Right forelimb (tissue), 1 donor: ENCODE results near the gene PARP1.

ENCODE experiments used
- DNase-seq: peaks from one replicate; pipeline ENCODE4 v3.0.0-alpha.2; 2018

The PARP1 gene

DNA sequence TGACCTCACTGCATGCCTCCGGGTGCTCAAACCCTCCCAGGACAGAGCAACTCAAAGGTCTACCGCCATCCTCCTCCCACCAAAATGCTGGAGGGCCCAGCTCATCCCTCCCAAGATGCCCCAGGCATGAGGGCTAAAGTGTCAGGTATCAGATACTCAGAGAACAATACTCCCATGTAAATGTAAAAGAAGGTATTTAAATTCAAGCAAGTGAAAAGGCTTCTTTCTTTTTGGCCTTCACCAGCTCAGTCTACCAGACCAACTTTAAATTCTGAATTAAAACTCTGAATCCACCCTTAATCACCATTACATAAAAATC lies 3.0 kb downstream of the PARP1 start:
- no peak for DNase-seq

DNA sequence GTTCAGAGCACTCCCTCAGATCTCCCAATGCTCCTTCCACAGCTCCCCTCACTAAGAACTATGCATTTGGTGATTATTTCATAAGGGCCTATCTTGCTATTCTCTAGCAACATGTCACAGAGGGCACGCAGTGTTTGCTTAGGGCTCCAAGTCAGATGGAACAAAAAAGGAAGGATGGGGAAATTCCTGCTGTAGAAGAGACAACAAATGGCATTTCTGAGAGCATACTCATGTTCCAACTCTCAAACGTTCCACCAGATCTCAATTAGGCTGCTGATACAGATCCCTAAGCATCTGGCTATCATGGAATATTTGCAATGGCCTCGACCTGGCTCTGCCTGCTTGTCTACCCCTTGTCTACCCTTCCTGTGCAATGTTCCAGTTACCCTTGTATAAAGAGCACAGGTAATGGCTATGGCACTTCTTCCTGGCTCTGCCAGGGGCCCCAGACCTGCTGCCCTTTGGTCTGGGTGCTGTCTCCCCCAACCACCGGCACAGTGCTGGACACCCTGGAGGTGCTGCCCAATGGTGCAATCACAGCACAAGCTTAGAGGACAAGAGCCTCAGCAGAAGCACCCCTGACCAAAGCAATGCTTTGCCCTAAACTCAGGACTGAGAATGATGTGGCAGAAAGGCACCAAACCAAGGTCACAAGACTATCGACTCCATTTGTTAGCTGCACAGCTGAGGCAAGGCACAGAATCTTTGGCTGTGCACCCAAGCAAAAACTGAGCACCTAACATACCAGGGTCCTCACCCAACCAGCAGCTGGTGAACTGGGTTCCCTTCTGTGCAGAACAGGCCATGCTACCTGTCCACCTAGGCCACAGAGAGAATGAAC lies 3.6 kb downstream of the PARP1 start:
- no peak for DNase-seq

DNA sequence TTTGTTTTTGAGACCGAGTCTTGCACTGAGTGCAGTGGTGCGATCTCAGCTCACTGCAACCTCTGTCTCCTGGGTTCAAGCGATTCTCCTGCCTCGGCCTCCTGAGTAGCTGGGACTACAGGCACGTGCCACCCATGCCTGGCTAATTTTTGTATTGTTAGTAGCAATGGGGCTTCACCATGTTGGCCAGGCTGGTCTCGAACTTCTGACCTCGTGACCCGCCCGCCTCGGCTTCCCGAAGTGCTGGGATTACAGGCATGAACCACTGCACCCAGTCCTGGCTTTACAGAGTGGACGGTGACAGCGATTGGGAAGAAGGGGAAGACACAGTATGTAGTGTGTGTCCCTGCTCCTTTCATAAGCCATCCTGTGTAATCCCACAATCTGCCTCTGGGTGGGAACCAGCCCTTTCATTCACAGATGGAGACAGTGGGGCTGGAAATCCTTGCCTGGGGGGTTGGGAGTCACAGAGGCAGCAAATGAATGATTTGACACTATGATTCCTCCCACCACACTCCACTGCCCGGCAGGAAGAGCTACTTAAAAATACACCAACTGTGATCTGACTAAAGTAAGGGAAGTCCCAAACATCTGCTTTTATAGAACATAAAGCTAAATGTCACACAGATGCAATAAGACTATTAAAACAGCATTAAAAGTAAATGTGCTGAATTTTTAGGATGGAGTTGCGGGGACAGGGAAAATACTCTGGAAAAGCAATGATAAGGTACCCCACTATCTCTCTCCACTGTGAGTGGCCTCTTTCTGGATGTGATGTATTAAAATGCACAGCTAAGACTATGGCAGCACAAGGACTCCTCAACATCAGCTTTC lies 4.5 kb downstream of the PARP1 start:
- no peak for DNase-seq

DNA sequence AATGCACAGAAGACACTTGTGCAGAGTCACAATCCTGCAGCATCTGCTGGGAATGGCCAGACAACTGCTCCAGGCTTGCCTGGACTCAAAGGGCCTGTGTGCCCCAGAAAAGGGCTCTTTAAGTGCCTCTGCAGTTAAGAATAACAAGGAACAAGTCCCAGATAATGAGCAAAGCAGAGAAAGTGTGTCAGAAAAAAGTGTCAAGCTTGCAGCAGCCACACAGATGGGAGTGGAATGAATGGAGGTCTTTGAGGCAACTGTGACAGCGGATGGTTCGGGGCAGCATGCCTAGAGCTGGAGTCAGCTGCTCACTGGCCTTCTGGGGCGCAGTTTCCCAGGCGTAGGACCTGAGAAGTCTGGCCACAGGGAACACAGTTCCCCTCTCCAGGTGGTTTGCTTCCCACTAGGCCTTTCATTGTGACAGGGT lies 5.1 kb downstream of the PARP1 start:
- no peak for DNase-seq

DNA sequence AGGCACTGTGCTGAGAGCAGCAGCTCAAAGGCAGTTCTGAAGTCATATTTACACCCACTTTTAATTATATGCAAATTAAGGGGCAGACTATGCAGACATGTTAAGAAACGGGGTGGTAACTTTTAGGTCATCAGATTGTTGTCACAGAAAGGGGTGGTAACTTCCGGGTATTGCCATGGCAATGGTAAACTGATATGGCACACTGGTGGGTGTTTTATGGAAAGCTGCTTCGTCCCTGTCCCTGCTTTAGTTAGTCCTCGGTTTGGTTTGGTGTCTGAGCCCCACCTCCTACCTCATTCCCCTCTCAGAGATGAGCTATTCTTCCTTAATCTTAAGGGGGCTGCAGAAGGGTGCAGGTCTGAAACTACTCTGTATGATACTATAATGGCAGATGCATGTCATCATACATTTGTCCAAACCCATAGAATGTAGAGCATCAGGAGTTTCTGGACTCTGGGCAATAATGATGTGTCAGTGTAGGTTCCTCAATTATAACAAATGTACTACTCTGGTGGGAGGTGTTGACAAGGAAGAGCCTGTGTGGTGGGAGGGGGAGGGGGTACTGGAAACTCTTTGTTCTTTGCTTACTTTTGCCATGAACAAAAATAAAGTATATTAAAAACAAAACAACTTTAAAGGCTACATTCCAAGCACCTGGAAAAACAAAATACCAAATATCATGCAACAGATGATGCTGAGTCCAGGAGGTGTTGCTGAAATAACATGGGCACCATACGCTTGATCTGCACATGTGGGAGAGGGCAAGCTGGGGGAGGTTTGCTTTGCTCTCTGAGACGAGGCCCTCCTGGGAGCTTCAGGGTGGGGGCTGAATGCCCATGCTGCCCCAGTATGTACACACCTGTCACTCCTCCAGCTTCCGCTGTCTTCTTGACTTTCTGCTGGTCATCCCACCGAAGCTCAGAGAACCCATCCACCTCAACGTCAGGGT lies 6.3 kb downstream of the PARP1 start:
- DNase-seq, result no peak

DNA sequence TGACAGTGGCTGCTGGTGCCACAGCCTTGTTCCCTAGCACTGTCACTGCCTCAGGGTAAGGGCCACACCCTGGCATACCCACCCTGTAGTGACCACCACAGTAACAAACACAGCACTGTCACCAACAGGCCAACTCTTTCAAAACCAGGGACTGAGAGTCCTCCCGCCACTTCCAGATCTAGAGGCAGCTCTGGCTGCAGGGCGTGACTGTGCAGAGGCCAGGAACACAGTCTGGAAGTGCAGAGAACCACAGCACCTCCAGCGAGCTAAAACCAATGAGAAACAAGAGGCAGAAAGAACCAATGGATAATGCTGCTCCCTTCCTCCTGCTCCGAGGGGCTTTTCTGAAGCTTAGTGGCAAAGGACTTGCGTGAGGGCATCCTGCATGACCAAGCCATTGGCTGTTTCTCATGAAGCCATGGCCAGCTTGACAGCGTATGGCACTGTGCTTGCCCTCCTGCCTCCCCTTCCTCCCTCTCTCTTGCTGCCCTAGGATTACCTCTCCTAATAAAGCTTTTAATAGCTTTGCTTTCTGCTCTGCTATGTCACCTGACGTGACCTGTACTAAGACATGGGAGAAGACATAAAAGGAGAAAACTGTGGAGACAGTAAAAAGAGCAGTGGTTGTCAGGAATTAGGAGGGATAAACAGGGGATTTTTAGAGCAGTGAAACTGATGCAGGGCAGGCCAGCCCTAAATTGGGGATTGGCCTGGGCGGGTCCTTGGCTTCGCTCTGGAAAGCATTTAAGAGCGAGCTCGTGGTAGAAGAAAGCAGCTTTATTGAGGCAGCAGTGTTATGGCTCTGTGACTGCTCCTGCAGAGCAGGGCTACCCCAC lies 7.2 kb downstream of the PARP1 start:
- no peak for DNase-seq

DNA sequence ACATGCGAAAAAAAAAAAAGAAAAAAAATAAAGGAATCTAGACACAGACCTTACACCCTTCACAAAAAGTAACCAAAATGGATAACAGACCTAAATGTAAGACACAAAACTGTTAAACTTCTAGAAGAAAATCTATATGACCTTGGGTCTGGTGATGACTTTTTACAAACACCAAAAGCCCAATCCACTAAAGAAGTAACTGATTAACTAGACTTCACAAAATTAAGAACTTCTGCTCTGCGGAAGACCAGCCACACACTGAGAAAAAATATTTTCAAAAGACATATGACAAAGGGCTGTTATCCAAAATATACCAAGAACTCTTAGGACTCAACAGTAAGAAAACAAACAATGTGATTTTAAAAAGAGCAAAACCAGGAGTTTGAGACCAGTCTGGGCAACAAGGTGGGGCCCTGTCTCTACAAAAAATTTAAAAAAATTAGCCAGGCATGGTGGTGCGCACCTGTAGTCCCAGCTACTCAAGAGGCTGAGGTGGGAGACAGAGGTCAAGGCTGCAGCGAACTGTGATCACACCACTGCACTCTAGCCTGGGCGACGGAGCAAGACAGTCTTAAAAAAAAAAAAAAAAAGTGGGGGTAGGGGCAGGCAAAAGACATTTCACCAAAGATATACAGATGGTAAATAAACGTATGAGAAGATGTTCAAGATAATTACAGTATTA lies 9.8 kb downstream of the PARP1 start:
- DNase-seq, result no peak

DNA sequence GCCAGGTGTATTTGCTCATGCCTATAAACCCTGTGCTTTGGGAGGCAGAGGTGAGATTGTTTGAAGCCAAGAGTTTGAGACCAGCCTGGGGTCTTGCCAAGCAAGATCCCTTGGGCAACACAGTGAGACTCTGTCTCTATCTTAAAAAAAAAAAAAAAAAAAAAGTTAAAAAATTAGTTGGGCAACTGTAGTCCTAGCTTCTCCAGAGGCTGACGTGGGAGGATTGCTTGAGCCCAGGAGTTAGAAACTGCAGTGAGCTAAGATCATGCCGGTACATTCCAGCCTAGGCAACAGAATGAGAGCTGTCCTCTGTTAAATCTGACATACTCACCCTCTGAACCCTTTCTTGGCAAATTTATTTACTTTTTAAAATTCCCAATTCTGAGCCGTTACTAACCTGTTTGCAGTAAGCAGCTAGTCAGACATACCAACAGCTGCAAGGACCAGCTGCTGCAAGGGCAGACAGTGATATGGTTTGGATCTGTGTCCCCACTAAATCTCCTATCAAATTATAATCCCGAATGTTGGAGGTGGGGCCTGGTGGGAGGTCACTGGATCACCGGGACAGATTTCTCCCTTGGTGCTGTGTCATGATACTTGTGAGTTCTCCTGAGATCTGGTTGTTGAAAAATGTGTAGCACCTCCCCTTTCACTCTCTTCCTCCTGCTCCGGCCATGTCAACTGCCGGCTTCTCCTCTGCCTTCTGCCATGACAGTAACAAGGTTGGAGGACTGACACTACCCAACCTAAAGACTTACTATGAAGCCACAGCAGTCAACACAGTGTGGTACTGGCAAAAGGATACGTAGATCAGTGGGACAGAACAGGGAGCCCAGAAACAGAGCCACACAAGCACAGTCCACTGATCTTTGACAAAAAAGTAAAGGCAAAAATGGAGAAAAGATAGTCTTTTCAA lies 10.6 kb downstream of the PARP1 start:
- no peak for DNase-seq

DNA sequence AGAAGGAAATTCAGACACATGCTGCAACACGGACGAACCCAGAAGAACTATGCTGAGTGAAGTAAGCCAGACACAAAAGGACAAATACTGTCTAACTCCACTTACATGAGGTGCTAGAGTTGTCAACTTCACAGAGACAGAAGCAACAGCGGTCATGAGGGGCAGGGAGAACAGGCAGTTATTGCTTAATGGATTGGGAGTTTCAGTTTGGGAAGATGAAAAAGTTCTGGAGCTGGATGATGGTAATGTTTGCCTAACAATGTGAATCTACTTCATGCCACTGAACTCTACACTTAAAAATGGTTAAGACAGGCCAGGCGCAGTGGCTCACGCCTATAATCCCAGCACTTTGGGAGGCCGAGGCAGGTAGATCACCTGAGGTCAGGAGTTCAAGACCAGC lies 12.1 kb downstream of the PARP1 start:
- no peak for DNase-seq

DNA sequence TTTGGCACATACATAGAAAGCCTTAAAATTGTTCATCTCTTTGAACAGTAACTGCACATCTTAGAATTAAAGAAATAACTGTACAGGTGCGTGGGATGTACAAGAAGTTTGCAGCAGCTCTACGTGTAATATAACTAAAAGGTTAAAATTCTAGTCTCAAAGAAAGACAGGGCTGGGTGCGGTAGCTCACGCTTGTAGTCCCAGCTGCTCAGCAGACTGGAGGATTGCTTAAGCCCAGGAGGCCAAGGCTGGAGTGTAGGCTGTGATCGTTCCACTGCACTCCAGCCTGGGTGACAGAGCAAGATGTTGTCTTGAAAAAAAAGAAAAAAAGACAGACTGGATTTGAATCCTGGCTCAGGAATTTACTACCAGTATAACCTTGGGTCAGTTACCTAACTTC lies 13.4 kb downstream of the PARP1 start:
- no peak for DNase-seq

DNA sequence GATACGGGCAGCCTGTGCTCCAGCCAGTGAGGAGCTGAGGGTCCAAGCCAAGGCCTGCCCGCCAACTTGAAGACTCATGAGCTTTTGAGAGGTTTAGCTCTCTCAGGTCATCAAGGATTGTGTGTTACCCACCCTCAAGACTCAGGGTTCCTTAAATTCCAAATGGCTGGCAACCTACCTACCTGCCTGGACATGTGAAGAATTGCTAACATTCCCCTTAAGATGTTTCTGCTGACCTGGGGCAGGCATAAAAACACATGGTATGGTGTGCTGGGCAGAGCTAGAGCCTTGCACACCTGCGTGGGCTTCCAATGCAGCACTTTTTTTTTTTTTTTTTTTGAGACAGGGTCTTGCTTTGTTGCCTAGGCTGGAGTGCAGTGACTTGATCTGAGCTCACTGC lies 17.2 kb downstream of the PARP1 start:
- no peak for DNase-seq

DNA sequence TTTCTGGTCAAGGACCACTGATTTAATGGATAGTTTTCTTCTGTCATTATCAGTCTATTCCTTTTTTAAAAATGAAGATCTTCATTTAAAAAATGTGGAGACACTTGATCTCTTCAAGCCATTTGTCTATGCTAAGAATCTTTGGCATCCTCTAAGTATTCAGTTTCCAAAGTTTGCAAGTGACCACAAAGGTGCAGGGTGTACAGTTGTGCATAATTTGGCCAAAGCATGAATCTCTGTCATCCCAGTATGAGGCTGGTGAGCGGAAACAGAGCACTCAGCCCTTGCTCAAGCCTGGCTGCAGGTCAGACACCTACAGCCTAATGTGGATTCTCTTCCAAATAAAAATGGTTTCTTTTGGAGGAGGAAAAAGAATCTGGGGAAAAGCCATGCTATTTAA lies 19.8 kb downstream of the PARP1 start:
- no peak for DNase-seq

DNA sequence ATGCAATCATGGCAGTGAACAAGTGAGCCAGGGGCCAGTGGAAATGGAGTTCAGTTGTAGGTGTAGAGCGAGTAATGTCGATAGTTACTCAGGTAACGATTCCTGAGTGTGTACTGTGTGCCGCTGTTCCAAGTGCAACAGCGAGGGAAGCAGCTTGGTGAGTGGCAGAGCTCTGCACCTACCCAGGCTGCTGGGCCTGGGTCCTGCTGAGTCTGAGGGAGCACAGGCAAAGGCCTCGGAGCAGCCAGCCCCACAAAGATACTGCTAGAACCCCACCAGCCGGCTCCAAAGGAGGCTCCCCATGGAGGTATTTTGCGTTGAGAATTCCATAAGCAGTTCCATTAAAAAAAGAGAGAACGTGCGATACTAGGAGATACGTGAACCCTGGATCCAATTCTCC lies 23.2 kb downstream of the PARP1 start:
- DNase-seq, result no peak

DNA sequence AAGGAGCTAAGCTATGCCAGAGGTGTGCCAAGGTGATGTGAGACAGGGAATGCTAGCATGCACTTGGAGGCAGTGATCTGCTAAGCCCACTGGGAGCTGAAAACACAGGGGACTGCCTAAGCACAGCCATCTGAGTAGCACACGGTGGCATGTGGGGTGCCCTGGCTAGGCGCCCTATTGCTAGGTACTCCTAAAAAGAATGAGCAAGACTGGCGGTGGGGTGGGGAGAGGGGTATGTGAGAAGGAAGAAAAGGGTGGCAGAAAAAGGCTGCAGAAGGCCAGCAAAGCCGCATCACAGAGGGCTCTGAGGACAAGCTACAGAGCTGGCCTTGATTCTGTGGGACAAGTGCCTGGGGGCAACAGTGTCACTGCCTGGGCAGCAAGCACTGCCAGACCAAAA lies 23.9 kb downstream of the PARP1 start:
- DNase-seq, result no peak

DNA sequence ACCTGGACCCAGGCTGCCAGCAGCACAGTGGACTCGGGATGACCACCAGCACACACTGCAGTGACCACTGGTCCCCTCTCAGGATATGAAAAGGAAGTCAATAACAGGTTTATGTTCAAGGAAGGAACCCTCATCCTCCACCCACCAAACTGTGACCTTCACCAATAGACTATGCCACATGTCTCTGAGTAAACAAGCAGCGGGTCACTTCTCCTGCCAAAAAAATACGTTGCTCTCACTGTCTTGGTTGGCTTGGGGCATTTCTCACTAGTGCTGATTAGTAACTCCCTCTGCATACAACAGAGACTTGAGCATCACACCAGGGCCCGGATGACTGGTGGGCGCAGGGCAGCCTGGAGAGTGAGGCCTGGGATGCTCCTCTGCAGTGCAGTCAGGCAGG lies 25.9 kb downstream of the PARP1 start:
- DNase-seq, result no peak

DNA sequence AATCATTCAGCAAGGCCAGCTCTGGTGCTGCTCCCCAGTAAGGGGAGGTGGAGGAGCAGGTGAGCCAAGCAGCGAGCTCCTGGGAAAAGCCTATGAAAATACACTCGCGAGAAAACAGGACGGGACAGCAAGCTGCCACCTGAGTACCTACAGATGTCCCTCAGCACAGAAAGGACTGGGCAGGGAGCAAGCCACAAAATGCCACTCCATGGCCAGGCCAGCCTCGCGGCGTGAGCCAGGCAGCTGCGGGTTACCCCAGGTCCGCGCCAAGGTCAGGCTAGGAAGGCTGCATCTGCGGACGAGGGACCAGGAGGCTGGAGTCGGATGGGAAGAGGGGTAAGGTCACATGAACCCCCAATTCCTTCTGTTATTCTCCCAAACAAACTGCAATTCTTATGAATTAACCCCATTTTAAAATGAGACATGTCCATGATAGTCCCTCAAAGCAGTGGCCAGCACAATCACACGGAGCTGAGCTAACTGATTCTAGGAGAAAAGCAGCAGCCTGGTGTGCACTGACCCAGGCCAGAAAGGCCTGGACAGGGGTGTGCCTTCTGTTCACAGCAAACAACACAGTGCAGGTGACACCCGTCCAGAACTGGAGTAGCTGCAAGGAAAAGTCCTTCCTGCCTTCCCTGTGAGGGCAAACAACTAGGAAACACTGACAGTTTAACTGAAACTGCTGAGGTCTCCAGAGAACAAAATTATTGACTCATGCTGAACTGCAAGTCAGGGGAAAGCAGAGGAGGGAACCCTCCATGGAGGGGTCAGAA lies 26.5 kb downstream of the PARP1 start:
- DNase-seq, result no peak

DNA sequence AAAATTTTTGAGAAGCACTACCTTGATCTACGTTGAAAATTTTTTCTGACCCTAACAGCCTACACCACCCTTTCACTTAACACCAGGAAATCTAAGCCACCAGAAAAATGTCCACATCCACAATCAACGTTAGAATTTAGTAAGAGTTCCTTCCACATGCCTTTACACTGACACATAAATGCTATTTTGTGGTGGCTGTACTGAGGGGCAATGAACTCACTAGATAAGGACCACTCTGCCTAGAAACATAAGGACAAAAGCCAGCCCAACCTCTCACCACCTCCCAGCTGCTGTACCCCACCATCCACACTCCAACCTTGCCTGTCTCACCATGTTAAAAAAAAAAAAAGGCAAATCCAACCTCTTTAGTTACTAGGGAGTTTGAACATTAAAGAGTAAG lies 29.8 kb downstream of the PARP1 start:
- DNase-seq, result no peak

DNA sequence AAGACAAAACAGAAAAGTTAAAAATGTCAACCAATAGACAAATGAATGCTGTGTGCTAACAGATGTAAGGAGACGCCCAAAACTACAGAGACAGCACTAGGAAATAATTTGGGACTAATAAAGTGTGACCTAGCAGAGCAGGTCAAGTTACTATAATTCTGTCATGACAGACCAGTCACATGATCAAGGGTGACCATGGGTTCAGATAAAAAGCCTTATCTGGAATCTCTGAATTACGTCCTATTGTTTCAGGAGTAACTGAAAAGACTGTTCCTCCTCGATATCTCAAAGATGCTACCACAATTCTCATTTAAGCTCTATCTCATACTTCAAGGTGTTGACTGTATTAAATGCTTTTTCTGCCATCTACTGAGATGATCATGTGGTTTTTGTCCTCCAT lies 31.6 kb downstream of the PARP1 start:
- no peak for DNase-seq

DNA sequence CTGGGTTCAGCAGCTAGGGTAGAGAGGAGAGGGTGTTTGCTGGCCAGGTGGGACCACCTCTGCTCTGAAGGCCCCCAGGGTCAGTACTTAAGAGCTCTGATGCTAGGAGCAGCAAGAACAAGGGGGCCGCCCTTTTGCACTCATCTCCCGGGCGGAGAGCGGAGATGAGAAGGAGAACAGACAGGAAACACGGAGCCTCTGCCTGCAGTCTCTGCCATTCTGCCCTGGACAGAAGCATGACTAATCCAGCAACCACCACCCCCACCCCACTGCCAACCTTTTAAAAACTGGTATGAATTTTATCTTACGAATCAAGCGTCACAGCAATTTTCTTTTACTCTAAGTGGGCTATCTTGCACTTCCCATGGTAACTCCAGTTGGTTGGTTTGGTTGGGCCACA lies 34.5 kb downstream of the PARP1 start:
- DNase-seq, result no peak

DNA sequence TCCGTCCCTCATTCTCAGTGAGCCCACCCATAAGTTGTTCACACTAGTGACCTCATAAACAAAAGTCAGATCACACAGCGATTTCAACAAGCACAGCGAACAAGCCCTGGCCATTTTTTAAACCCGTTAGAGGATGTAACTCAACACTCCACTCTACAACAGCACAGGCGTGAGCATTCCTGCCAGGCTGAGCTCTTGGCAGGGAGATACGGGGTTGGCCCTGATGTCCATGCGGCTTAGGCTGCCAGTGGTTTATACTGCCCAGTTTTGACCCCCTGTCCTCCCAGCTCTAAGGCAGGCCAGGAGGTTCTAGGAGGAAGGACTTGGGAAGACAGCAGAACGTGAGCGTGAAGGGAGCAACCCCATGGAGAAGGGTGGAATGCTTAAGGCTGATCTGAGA lies 35.0 kb downstream of the PARP1 start:
- DNase-seq, result no peak
